Kidney glomerular epithelial cell (primary cell): ENCODE measurements around the gene NMT1.
"Not testable (repeated sequence)": the region's sequence is repeated elsewhere in the genome, so short reads cannot be mapped to it uniquely, and the experiment has no call there.

Experiments used
- DNase-seq: peaks from one replicate; lab custom pipeline; 2025; lab: John Stamatoyannopoulos, UW

NMT1 gene

DNA sequence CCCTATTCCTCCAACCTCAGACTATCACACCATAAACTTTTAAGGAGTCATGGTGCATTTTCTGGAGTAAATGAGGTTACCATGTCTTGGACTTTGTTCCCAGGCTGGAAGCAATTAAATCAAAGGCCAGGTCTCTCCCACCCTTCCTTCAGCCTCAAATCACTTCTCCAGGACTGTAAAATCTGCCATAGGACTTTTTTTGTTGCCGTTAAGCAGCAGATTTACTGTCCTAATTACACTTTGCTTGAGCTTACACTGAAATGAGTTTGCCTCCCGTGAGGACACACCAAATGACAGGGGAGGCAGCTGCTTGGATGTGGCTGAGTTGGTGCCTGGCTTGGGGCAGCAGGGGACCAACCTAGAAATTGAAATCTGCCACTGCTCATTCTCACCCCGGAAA, 24.4 kb upstream of the NMT1 start:
- no peak for DNase-seq

DNA sequence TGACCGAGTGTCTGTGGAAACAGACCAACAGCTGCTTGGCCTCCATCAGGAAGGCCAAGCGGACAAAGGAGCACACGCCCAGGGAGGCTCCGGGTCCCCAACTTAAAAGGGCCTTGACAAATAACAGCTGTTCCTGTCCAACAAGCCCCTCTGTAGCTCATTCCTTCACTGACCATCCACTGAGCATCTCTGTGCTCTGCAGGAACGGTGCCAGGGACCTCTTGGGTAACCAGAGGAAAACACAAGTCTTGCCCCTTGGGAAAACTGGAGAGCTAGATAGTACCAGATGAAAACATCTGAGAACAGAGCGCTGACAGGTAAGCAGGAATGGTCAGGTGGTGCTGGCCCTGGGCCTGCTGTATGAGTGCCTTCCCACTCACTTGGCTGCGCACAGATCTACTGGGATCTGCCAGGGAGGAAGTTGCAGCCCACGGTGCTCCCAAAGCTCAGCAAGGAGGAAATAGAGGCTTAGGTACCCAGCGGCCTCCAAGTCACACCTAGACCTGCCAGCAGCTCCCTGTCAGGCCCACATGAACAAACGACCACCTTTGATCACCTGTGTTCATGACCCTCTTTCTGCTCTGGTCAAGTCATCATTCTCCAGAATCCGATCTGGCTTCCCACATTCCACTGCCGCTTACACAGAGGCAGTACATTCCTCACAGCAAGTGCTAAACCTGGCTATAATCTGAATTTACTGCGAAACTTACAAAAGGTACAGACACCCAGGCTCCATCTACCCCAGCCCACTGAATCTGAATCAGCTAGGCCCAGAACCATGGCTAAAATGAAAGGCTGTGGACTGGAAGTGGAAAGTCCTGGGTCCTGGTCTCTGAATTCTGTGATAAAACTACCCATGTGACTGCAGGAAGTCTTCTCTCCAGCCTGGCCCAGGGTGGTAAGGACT, 22.1 kb upstream of the NMT1 start:
- DNase-seq: no peak

DNA sequence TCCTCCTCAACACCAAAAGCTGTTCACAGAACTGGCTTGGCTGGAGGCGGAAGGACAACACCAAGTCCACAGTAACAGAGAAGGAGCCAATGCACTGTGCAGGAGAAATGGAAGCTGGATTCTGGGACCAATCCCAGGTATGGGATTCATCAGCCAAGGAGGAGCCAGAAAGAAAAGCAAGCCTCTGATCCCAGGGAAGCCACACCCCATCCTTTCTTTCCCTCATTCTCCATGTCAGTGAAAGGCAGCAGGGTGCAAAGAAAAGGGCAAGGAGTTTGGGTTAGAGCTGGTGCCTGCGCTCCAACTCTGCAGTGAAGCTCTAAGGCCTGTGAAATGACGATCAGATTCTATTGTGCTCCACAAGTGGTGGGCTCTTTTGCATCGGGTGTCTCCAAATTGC, 20.7 kb upstream of the NMT1 start:
- no peak for DNase-seq

DNA sequence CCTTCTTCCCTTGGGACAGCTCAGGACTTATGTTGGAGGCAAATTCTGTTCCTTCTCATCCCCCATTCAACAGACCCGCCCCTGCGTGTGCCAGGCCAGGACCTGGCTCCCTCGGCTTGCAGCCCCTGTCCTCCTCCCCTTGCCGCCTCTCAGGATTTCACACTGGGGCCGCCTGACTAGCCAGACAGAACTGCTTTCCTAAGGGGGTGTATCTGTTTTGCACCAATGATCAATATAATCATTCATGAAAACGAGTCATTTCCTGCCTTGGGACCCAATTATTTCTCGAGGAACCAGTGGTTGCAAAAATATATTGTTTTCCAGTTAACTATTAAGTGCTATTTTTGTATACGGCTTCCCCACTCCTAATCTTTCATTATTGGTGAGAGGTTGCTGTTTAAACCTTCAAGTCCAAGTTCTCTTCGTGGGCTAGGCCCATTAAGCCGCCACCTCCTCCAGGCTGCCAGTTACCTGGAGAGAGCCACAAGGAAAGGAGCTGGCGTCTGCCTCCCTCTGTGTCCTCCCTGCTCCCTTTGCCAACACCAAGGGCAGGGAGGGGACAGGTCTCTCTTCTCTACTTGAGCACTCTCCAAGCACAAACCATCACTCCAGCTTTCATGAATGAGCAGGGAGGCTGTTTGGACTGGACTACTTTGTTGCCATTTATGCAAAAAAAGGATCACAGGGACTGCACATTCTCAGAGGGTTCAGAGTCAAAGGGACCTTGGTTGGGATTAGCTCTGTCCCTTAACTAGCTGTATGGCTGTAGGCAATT, 18.6 kb upstream of the NMT1 start:
- no peak for DNase-seq

DNA sequence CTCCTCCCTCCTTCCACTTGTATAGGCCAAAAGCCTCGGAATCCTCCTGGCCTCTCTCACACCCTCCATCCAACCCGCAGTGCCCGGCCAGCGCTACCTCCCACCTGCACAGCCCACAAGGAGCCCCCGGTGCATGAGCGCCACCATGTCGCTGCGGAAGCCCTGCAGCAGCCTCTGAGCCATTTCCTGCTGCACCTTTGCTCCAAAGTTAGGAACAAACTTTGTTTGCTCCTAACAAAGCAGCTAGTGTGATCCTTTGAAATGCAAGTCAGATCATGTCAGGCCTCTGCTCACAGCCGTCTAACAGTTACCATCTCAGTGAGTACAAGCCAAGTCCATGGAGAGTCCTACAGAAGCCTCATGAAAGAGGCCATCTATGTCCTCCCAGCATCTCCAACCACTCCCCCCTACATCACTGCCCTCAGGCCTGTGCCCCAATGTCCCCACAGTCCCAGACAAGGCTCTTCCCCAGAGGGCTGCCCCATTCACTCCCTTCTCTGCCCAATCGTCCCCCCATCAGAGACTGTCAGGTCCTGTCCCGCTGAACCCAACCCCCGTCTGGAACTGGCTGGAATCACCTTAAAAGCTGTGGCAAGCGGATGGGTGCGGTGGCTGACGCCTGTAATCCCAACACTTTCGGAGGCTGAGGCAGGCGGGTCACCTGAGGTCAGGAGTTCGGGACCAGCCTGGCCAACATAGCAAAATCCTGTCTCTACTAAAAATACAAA, 17.1 kb upstream of the NMT1 start:
- no peak for DNase-seq

DNA sequence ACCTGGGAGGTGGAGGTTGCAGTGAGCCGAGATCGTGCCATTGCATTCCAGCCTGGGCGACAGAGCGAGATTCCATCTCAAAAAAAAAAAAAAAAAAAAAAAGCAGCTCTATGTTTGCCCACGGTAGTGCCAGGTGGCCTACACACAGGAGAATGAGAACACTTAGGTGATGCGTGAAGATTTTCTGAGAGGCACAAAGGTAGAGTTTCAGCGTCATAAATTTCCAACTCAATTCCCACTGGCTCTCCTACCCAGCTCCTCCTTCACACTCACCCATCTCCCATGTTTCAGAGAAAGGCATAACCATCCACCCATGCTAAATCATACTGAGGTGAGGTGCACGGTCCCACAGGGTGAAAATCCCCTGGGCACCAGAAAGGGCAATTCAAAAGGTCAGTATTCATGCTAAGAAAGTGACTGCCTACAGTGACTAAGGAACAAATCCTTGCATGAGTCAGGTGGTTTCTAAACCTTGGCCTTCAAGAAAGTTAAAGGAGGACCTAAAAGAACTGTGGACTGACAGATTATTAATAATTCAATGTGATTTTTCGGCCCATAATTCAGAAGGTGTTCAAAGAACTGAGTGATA, 14.5 kb upstream of the NMT1 start:
- DNase-seq: peak; percentile 22

DNA sequence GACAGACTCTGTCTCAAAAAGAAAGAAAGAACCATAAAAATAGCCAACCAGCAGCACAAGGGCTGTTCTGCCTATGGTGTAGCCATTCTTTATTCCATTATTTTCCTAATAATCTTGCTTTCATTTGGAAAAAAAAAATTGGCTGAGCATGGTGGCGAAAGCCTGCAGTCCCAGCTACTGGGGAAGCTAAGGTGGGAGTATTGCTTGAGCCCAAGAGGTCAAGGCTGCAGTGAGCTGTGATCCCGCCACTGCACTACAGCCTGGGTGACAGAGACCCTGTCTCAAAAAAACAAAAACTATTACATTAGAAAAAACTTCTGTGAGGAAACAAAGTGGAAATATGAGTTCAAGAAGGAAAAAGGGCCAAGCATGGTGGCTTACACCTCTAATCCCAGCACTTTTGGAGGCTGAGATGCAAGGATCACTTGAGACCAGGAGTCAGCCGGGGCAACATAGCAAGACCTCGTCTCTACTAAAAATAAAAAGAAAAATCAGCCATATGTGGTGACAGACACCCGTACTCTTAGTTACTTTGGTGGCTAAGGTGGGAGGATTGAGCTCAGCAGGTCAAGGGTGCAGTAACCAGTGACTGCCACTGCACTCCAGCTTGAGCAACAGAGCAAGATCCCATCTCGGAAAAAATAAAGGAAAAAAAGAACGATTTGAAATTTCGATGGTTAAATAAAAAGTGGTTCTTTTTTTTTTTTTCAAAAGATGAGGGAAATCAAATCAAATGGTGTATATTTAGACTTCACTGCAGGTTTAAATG, 12.1 kb upstream of the NMT1 start:
- DNase-seq: no peak

DNA sequence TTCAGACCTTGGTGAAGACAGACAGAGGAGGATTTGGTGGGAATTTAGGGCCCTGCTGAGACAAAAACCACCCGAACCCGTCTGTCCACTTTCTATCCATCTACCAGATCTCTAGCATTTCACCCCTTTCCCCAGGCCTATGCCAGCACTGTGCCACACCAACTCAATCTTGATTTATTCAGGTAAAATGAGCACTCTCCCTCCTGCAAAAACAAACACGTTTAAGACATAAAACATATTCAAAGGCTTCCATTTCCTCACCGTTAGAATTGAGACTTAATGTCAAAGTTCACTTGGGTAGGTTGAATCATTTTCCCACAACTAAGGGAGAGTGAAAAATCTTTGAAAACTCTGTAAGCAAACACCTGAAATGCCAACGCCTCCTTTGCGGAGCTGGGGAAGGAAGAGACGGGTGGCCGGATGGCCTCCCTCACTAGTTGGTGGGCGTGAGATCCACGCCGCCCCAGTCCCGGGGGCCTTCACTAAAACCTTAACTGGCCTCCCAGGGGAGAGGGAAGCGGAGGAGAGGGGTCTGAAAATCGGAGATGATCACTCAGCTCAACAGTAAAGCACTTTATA, 10.5 kb upstream of the NMT1 start:
- peak; percentile 31 for DNase-seq

DNA sequence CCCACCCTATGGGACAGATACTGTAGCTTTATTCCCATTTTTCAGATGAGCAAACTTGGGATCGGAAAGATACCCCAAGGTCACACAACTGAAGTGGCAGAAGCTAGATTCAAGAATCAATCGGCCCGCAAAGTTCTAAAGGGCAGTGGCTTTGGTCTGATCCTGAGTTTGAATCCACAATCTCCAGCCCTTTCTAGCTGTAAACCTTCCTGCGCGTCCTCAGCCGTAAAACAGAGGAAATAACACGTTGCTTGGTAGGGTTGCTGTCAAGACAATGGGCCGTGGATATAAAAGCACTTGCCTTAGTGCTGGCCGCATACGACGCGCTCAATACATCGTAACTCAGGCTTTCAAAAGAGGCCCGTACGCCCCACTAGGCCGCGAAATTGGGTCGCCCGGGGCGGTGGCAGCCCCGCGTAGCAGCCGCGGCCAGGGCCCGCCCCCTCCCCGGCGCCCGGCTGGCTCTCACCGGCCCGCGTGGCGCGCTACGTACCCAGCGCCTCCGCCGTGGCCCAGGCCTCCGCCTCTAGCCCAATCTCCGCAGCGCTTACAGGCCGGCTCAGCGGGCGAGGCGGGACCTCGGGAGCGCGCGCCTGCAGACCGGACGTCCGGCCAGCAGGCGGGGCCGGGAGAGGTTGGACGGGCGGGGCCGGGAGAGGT, 9.9 kb upstream of the NMT1 start, which contains the start of gene DCAKD:
Gene DCAKD, minus strand, starts transcription at position 573 of the 660 bp plus-strand sequence. CDS start 16,747 bp downstream, outside the sequence.
- peak; percentile 76 for DNase-seq

DNA sequence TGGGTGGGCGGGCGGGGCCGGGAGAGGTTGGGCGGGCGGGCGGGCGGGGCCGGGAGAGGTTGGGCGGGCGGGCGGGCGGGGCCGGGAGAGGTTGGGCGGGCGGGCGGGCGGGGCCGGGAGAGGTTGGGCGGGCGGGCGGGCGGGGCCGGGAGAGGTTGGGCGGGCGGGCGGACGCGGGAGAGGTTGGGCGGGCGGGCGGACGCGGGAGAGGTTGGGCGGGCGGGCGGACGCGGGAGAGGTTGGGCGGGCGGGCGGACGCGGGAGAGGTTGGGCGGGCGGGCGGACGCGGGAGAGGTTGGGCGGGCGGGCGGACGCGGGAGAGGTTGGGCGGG, 9.4 kb upstream of the NMT1 start:
- not testable (repeated sequence) for DNase-seq

DNA sequence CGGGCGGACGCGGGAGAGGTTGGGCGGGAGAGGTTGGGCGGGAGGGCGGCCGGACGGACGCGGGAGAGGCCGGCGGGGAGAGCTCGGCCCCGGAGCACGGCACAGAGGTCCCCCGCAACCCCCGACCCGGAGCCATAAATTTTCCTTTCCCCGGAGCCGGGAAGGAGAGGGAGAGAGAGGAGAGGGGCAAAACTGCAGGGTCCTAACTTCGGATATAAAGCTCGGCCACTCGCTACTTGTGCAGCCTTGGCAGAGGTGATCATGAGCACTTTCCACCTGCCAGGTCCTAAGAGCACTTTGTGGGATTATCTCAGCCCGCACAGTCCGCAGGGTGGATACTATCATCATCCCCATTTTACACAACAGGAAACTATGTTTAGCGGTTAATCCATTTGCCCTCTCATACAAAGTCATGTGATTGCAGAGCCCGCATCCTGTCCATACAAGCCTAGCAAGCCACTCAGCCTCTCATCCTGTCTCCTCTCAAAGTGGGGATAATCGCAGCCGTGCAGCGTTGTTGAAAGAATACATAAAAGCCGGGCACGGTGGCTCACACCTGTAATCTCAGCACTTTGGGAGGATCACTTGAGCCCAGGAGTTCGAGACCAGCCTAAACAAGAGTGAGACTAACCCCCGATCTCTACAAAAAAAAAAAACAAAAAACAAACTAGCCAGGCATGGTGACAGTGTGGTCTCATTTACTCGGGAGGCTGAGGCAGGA, 8.9 kb upstream of the NMT1 start:
- no peak for DNase-seq

DNA sequence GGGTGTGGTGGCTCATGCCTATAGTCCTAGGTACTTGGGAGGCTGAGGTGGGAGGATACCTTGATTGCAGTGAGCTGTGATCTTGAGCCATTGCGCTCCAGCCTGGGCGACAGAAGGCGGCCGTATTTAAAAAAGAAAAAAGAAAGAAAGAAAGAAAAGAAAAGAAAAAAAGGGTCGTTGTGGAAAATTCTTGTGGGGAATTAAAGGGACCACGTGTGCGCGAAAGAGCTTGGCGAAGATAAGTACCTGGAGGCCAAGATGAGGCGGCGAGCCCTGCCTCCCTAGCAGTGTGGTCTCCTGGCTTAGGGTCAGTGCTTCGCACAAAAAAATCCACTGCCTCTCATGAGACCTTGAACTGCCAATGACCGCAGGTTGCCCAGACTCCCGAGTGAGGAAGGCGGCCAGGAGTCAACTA, 728 bp upstream of the NMT1 start:
- no peak for DNase-seq

DNA sequence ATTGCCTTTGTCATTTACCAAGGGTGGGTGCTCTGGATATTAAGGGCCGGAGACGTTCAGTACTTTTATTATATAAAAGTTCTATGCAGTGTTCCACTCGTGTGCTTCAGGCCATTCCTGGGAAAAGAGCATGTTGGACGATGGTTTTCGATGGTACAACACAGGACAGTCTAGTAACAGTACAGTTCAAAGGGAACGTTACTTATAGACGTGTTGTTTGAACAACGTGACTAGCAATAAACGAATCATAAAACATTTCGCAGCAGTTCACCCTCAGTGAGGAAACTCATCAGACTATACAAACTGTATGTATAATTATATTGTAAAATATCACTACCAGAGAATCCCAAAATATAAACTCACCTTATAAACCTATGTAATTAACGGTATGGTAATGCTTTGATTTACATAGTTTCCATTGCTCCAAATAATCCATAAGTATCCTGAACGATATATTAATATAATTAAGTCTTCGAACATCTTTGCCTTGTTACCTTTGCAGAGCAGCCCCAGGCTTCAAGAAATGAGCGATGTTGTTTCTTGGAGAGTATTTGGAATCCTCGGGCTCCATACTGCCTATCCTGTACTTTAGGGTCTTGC, 589 bp downstream of the NMT1 start:
- DNase-seq: no peak

DNA sequence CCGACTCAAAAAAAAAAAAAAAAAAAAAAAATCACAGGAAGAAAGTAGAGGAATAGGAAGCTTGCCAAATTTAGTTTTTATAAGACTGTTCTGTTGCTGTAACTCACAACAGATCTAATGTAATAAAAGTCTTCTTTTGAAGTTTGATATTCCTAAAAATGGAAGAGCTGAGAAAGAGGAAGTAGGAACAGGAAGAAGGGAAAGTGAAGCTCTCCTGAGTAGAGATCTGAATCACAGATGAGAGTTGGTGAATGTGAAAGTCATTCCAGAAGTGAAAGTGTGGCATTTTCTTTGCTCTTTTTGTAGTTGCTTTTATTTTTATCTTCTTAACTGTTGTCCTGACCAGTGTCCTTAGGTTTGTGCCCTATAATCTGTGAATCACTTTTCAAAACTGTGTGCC, 2.1 kb downstream of the NMT1 start:
- DNase-seq: no peak

DNA sequence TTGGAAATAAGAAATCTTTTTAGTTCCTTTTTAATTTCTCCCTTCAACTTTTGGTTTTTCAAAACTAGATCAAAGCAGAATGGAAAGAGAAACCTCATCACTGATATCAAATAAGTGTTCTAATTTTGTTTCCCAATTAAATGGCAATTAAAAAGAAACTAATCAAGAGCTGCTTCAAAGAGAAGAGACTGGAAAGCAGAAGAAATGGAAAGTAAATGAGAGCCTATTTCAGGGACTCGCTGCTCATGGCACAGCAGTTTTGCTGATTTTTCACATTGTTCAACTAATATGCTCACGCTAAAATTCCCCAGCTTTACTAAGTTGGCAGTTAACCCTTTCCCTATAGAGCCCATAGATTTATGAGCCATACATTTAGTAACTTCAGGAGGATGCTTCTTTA, 6.5 kb downstream of the NMT1 start:
- no peak for DNase-seq

DNA sequence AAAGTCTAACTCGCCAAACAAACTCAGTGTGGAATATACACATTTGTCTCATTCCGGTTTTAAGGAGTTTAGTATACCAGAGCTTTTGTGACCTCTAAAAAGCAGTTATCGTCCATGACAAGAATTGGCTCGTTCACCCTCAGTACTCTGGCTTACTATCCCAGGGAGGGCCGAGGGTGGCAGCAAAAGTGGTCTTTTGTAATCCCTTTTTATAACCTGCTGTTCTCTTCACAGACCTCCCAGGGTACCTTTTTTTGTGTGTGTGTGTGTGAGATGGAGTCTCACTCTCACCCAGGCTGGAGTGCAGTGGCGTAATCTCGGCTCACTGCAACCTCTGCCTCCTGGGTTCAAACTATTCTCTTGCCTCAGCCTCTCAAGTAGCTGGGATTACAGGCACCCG, 8.9 kb downstream of the NMT1 start:
- no peak for DNase-seq

DNA sequence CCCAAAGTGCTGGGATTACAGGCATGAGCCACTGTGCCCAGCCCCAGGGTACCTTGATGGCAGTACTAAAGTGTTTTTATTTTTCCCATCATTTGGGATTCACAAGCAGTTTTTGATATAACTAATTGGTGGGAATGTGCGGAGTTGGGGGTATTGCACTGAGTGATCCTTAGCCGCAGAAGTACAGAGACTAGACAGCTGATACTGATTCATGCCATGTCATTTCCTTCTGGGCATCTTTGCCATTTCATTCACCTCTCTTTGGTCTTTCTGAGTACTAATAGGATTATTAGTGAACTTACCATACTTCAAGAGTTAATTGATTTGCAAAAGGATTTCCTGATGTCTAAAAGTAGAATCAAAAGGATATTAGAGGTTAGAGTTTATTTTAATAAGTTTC, 9.7 kb downstream of the NMT1 start:
- DNase-seq: no peak

DNA sequence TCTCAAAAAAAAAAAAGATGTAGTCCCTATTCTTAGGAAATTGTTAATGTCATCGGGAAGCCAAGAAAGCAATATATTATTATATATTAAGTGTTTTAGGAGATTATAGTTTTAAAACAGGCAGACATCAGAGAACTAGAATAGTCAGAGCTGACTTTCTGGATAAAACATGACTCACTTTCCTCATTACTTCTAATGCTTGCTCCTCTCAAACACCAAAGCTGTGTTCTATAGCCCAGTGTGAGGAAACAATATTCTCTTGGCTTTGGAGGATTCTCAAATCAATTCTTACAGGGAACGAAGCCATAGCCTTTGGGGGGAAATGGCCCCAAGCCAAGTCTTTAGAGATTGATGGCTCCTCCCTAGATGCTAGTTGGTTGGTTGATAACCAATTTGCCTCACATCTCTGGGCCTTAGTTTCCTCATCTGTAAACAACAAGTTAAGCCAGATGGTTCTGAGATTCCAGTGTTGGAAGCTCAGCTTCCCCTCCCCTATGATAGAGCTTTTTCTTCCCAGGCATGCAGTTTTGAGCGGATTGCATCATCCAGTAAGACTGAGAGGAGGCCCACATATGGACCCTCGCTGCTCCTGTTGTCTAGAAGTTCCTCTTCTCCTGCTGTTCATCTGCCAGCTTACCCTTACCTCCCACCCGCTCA, 12.4 kb downstream of the NMT1 start:
- no peak for DNase-seq

DNA sequence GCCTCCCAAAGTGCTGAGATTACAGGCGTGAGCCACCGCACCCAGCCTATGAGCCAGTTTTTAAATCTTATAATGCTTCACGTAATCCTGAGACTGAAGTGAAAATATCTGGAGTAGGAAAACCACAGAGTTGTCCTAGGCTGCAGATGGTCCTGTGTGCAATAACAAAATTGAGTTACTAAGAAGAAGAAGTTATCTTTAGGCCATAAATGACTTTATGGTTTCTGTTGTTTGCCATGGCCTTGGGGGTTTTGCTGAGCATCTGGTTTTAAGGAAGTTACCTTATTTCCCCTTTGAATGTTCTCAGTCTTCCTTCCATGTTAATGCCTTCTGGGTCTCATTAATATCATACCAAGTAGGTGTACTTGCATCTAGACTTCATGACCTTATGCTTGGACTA, 16.5 kb downstream of the NMT1 start:
- no peak for DNase-seq
